ENCODE measurements around the gene SMARCC1.

SMARCC1 gene

GRCh38 chr3:47581422-47581821 is 200.3 kb downstream of the SMARCC1 start:
- H3K9ac ChIP-seq (ENCODE audit: low read depth, low read length), result no peak overlapping the region
- peaks cover 42% of the 10 kb centered on the region for H3K27me3 ChIP-seq (ENCODE audit: insufficient read depth, low read length)
- H3K4me1 ChIP-seq (ENCODE audit: insufficient read depth, low read length), result 0 out of 2 replicates have a peak, but pooled peaks cover 5% of the 10 kb centered on the region
- no peaks in the 10 kb centered on the region for H3K9me3 ChIP-seq (ENCODE audit: insufficient read depth, low read depth, low read length)
- H3K4me3 ChIP-seq (ENCODE audit: low read length), result no peak overlapping the region
- no peak overlapping the region for H3K27ac ChIP-seq (ENCODE audit: low read length)
- peaks cover 16% of the 10 kb centered on the region for H3K36me3 ChIP-seq (ENCODE audit: insufficient read depth, low read depth, low read length)

- Histone ChIP-seq H3K4me1 (ENCODE audit: insufficient read depth, low read length) (0 out of 2 replicates have a peak, but pooled peaks cover 5% of the 10 kb centered on the region), H3K4me3 (ENCODE audit: low read length) (no peak overlapping the region), H3K9me3 (ENCODE audit: insufficient read depth, low read depth, low read length) (no peaks in the 10 kb centered on the region), H3K27ac (ENCODE audit: low read length) (no peak overlapping the region), H3K27me3 (ENCODE audit: insufficient read depth, low read length) (peaks cover 42% of the 10 kb centered on the region), H3K36me3 (ENCODE audit: insufficient read depth, low read depth, low read length) (peaks cover 7% of the 10 kb centered on the region), H3K9ac (ENCODE audit: low read depth, low read length) (no peak overlapping the region)
These were observed 201.2 kb downstream of the SMARCC1 start for GRCh38 chr3:47580481-47580880.

- Histone ChIP-seq H3K4me1 (ENCODE audit: insufficient read depth, low read length) (0 out of 2 replicates have a peak, but pooled peaks cover 5% of the 10 kb centered on the region), H3K4me3 (ENCODE audit: low read length) (no peak overlapping the region), H3K9ac (ENCODE audit: low read depth, low read length) (no peak overlapping the region), H3K27ac (ENCODE audit: low read length) (no peak overlapping the region), H3K27me3 (ENCODE audit: insufficient read depth, low read length) (peaks cover 42% of the 10 kb centered on the region), H3K9me3 (ENCODE audit: insufficient read depth, low read depth, low read length) (no peaks in the 10 kb centered on the region), H3K36me3 (ENCODE audit: insufficient read depth, low read depth, low read length) (peaks cover under 1% of the 10 kb centered on the region; the same call in 1 of the 2 replicates)
These were observed 201.8 kb downstream of the SMARCC1 start for GRCh38 chr3:47579875-47580274.

- 0 out of 2 replicates have a peak, but pooled peaks cover 2% of the 10 kb centered on the region for H3K4me1 ChIP-seq (ENCODE audit: insufficient read depth, low read length)
- H3K36me3 ChIP-seq (ENCODE audit: insufficient read depth, low read depth, low read length), result no peaks in the 10 kb centered on the region
- peaks cover 42% of the 10 kb centered on the region for H3K27me3 ChIP-seq (ENCODE audit: insufficient read depth, low read length)
- no peaks in the 10 kb centered on the region for H3K9me3 ChIP-seq (ENCODE audit: insufficient read depth, low read depth, low read length)
- no peak within 1 kb of the TSS for H3K9ac ChIP-seq (ENCODE audit: low read depth, low read length)
- peak within 1 kb of the TSS; percentile 55; the same call in 1 of the 2 replicates for H3K4me3 ChIP-seq (ENCODE audit: low read length)
- H3K27ac ChIP-seq (ENCODE audit: low read length), result no peak within 1 kb of the TSS
These were observed 202.7 kb downstream of the SMARCC1 start, which contains the start of gene CSPG5 for GRCh38 chr3:47578691-47579632. Gene CSPG5 (minus strand): TSS chr3:47578865. CDS start chr3:47578693, 172 bp downstream.

- Histone ChIP-seq H3K9ac (ENCODE audit: low read depth, low read length) (no peak overlapping the region), H3K27me3 (ENCODE audit: insufficient read depth, low read length) (peaks cover 42% of the 10 kb centered on the region), H3K4me1 (ENCODE audit: insufficient read depth, low read length) (no peaks in the 10 kb centered on the region), H3K36me3 (ENCODE audit: insufficient read depth, low read depth, low read length) (no peaks in the 10 kb centered on the region), H3K27ac (ENCODE audit: low read length) (no peak overlapping the region), H3K9me3 (ENCODE audit: insufficient read depth, low read depth, low read length) (no peaks in the 10 kb centered on the region), H3K4me3 (ENCODE audit: low read length) (peak overlapping the region; percentile 47; the same call in 1 of the 2 replicates)
These were observed 203.5 kb downstream of the SMARCC1 start for GRCh38 chr3:47578119-47578632.

GRCh38 chr3:47577583-47578118 is 204.0 kb downstream of the SMARCC1 start:
- H3K9ac ChIP-seq (ENCODE audit: low read depth, low read length), result no peak overlapping the region

GRCh38 chr3:47573190-47574172 is 208.2 kb downstream of the SMARCC1 start:
- no peak overlapping the region for H3K9ac ChIP-seq (ENCODE audit: low read depth, low read length)
- no peaks in the 10 kb centered on the region for H3K4me1 ChIP-seq (ENCODE audit: insufficient read depth, low read length)

More at GRCh38 chr3:47577583-47578118, 204.0 kb downstream of the SMARCC1 start:
- no peaks in the 10 kb centered on the region for H3K36me3 ChIP-seq (ENCODE audit: insufficient read depth, low read depth, low read length)
- H3K27me3 ChIP-seq (ENCODE audit: insufficient read depth, low read length), result peaks cover 42% of the 10 kb centered on the region
- H3K9me3 ChIP-seq (ENCODE audit: insufficient read depth, low read depth, low read length), result no peaks in the 10 kb centered on the region
- H3K4me1 ChIP-seq (ENCODE audit: insufficient read depth, low read length), result no peaks in the 10 kb centered on the region
- H3K4me3 ChIP-seq (ENCODE audit: low read length), result peak overlapping the region; percentile 47; the same call in 1 of the 2 replicates
- no peak overlapping the region for H3K27ac ChIP-seq (ENCODE audit: low read length)

GRCh38 chr3:47571391-47572175 is 210.1 kb downstream of the SMARCC1 start:
- Histone ChIP-seq H3K9ac (ENCODE audit: low read depth, low read length) (no peak overlapping the region), H3K27ac (ENCODE audit: low read length) (no peak overlapping the region), H3K36me3 (ENCODE audit: insufficient read depth, low read depth, low read length) (no peaks in the 10 kb centered on the region), H3K27me3 (ENCODE audit: insufficient read depth, low read length) (peaks cover under 1% of the 10 kb centered on the region; the same call in 1 of the 2 replicates), H3K4me1 (ENCODE audit: insufficient read depth, low read length) (no peaks in the 10 kb centered on the region), H3K9me3 (ENCODE audit: insufficient read depth, low read depth, low read length) (no peaks in the 10 kb centered on the region), H3K4me3 (ENCODE audit: low read length) (no peak overlapping the region)

More at GRCh38 chr3:47573190-47574172, 208.2 kb downstream of the SMARCC1 start:
- Histone ChIP-seq H3K27ac (ENCODE audit: low read length) (no peak overlapping the region), H3K27me3 (ENCODE audit: insufficient read depth, low read length) (peaks cover 14% of the 10 kb centered on the region), H3K9me3 (ENCODE audit: insufficient read depth, low read depth, low read length) (no peaks in the 10 kb centered on the region), H3K4me3 (ENCODE audit: low read length) (no peak overlapping the region), H3K36me3 (ENCODE audit: insufficient read depth, low read depth, low read length) (no peaks in the 10 kb centered on the region)

- H3K27me3 ChIP-seq (ENCODE audit: insufficient read depth, low read length), result no peaks in the 10 kb centered on the region; the same call in 1 of the 2 replicates
- H3K9me3 ChIP-seq (ENCODE audit: insufficient read depth, low read depth, low read length), result no peaks in the 10 kb centered on the region
- H3K4me3 ChIP-seq (ENCODE audit: low read length), result no peak overlapping the region
- H3K9ac ChIP-seq (ENCODE audit: low read depth, low read length), result no peak overlapping the region
- no peaks in the 10 kb centered on the region for H3K36me3 ChIP-seq (ENCODE audit: insufficient read depth, low read depth, low read length)
- H3K4me1 ChIP-seq (ENCODE audit: insufficient read depth, low read length), result no peaks in the 10 kb centered on the region
- no peak overlapping the region for H3K27ac ChIP-seq (ENCODE audit: low read length)
These were observed 212.8 kb downstream of the SMARCC1 start for GRCh38 chr3:47568901-47569300.

- H3K27me3 ChIP-seq (ENCODE audit: insufficient read depth, low read length), result no peaks in the 10 kb centered on the region; the same call in 1 of the 2 replicates
- no peaks in the 10 kb centered on the region for H3K4me1 ChIP-seq (ENCODE audit: insufficient read depth, low read length)
- H3K9me3 ChIP-seq (ENCODE audit: insufficient read depth, low read depth, low read length), result no peaks in the 10 kb centered on the region
- H3K9ac ChIP-seq (ENCODE audit: low read depth, low read length), result no peak overlapping the region
- no peaks in the 10 kb centered on the region for H3K36me3 ChIP-seq (ENCODE audit: insufficient read depth, low read depth, low read length)
- no peak overlapping the region for H3K27ac ChIP-seq (ENCODE audit: low read length)
- no peak overlapping the region for H3K4me3 ChIP-seq (ENCODE audit: low read length)
These were observed 214.5 kb downstream of the SMARCC1 start for GRCh38 chr3:47567149-47567548.

Data from iPS-20b (cell line).